ENCODE data around the gene MAP3K3. TPM values are rescaled to one million over a fixed set of nuclear protein-coding genes. Genes with fewer than 3 reads are reported as not detected.

MAP3K3 gene
- total RNA-seq = 26.2 and 26.7 TPM in 2 replicates

DNA sequence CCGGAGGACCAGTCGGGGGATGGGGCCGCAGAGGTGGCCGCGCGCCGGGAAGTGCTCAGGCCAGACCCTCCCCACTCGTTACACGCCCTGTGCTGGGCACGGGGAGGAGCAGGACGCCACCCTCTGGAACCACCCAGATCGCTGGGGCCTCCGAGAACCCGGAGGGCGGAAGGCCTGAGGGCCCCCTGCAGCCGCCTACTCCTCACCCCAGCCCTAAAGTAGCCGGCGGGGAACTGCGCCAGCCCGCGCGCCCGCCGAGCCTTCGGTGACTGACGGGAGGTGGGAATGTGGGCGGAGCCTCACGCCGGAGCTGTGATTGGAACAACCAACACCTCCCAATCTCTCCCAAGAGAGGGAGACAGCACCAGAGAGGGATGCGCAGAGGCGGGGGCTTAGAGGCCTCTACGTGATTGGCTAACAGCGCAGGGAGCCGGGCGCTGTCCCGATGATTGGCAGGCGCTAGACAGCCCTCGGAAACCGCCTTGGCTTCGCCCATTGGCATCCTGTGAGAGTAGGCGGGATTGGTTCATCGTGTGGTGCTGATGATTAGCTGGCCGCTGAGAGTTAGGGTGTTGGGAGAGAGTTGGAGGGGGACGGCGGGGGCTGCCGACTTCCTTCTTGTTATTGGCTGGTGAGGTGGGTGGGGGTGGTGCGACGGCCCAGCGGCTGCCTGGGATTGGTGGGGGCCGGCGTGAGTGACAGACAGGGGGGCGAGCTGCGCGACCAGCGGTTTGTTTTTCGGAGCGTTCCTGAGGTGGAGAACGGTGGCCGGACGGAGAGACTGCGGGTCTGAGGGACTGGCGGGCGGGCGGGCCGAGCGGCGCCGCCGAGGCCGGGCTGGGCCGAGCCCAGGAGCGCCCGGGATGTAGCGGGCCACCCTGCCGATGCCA, at the start of gene MAP3K3:
Gene MAP3K3, plus strand, starts transcription at position 734 of the 890 bp plus-strand sequence. CDS start 343 bp downstream, outside the sequence.
- peak; percentile 99 for DNase-seq
- Mint-ChIP-seq H3K27ac (peak within 1 kb of the TSS; percentile 96), H3K4me3 (peak within 1 kb of the TSS; percentile 99), H3K27me3 (peaks cover 11% of the 10 kb centered on the region), H3K36me3 (ENCODE audit: low read depth) (peaks cover 2% of the 10 kb centered on the region), H3K9me3 (no peaks in the 10 kb centered on the region), H3K4me1 (peaks cover 30% of the 10 kb centered on the region)
- intact Hi-C loops (cut with micrococcal nuclease) = loop anchor here (1.0 to 5.0 kb wide), 5 partner anchors 72 to 175 kb away; partner anchors contain the start of genes CCDC47, CYB561, DCAF7 and LIMD2

DNA sequence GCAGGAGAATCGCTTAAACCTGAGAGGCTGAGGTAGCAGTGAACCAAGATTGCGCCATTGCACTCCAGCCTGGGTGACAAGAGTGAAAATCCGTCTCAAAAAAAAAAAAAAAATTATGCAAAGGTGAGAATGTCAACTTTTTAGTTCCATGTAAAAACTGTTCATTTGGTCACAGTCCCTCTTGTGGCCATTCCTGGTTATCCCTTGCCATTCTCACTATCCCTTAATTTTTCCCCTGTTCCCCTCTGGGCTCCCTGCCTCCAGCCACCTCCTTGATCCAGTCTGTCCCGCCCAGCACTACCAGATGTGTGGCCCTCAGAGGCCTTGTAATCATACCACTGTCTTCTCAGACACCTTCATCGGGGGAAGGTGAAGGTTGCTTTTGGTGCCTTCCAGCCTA, 48.6 kb upstream of the MAP3K3 start:
- Mint-ChIP-seq H3K27ac (no peak overlapping the region), H3K27me3 (no peaks in the 10 kb centered on the region), H3K9me3 (no peaks in the 10 kb centered on the region), H3K4me3 (no peak overlapping the region), H3K4me1 (peaks cover 21% of the 10 kb centered on the region), H3K36me3 (ENCODE audit: low read depth) (peaks cover 16% of the 10 kb centered on the region)
- no peak for DNase-seq
- intact Hi-C loops (cut with micrococcal nuclease) = no loop called here

DNA sequence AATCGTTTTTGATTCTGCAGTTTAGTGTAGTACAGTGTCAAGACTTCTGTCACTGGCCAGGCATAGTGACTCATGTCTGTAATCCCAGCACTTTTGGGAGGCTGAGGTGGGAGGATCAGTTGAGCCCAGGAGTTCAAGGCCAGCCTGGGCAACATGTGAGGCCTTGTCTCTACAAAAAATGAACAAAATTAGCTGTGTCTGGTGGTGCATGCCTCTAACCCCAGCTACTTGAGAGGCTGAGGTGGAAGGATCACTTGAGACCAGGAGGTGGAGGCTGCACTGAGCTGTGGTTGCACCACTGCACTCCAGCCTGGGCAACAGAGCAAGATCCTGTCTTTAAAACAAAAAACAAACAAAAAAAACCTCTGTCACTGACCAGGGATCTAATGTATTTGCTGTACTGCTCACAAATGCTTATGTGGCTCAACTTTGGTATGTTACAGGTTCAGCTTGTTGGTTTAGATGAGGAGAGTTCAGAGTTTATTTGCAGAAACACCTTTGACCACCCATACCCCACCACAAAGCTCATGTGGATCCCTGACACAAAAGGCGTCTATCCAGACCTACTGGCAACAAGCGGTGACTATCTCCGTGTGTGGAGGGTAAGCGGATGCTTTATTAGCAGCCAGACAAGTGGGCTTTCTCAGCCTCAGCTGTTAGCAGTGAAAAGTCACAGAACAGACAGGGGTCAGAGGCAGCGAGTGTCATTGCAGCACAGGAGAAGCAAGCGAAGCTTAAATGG, 44.0 kb upstream of the MAP3K3 start:
- Mint-ChIP-seq H3K36me3 (ENCODE audit: low read depth) (peaks cover 42% of the 10 kb centered on the region), H3K27ac (peak overlapping the region; percentile 54), H3K9me3 (no peaks in the 10 kb centered on the region), H3K4me3 (no peak overlapping the region), H3K4me1 (peaks cover 10% of the 10 kb centered on the region), H3K27me3 (no peaks in the 10 kb centered on the region)
- DNase-seq = no peak
- intact Hi-C loops (cut with micrococcal nuclease) = no loop called here

DNA sequence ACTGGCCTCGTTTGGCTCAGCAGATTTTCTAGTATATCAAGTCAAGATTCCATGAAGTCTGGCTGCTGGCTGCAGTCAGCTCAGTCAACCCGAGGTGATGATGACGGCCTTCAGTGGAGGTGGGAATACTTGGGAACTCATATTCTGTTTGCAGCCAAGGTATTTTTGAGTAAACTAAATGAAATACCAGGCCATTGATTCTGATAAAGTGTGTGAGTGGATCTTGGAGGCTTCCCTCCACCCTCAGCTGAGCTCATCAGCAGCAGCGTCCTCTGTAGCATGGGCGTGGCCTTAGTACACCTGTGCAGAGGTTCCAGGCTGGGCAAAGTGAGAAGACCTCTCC, 43.5 kb upstream of the MAP3K3 start:
- Mint-ChIP-seq H3K27ac (no peak overlapping the region), H3K4me1 (peaks cover 10% of the 10 kb centered on the region), H3K4me3 (no peak overlapping the region), H3K9me3 (no peaks in the 10 kb centered on the region), H3K36me3 (ENCODE audit: low read depth) (peaks cover 44% of the 10 kb centered on the region), H3K27me3 (no peaks in the 10 kb centered on the region)
- intact Hi-C loops (cut with micrococcal nuclease) = no loop called here
- no peak for DNase-seq

DNA sequence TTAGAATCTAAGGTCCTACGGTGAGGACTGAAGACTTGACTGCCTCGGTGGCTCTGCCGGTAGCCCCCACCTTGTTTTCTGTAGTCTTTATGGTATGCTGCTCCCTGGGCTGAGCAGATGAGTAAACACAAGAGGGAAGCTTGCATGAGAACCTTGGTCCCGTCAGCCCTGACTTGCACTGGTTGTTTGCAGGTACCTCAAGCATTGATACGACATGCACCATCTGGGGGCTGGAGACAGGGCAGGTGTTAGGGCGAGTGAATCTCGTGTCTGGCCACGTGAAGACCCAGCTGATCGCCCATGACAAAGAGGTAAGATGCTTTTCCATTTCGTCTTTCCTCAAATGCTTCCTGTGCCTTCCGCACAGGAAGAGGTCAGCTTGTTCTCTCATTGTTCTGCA, 42.6 kb upstream of the MAP3K3 start:
- intact Hi-C loops (cut with micrococcal nuclease) = no loop called here
- Mint-ChIP-seq H3K27ac (no peak overlapping the region), H3K4me3 (no peak overlapping the region), H3K9me3 (no peaks in the 10 kb centered on the region), H3K36me3 (ENCODE audit: low read depth) (peaks cover 43% of the 10 kb centered on the region), H3K4me1 (peaks cover 7% of the 10 kb centered on the region), H3K27me3 (no peaks in the 10 kb centered on the region)
- no peak for DNase-seq

DNA sequence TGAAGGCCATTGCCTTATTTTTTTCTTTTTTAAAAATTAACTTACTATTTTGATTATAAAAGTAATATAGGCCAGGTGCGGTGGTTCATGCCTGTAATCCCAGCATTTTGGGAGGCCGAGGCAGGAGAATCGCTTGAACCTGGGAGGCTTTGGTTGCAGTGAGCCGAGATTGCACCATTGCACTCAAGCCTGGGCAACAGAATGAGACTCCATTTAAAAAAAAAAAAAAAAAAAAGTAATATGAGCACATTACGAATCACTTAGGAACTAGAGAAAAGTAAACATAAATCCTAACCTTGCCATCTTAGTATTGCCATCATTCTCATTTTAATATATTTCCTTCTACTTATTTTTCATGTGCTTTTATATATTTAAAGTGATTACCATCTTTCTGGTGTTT, 34.4 kb upstream of the MAP3K3 start:
- Mint-ChIP-seq H3K4me3 (no peak overlapping the region), H3K4me1 (peaks cover 14% of the 10 kb centered on the region), H3K27me3 (no peaks in the 10 kb centered on the region), H3K36me3 (ENCODE audit: low read depth) (peaks cover 62% of the 10 kb centered on the region), H3K27ac (no peak overlapping the region), H3K9me3 (no peaks in the 10 kb centered on the region)
- DNase-seq = no peak
- intact Hi-C loops (cut with micrococcal nuclease) = no loop called here

DNA sequence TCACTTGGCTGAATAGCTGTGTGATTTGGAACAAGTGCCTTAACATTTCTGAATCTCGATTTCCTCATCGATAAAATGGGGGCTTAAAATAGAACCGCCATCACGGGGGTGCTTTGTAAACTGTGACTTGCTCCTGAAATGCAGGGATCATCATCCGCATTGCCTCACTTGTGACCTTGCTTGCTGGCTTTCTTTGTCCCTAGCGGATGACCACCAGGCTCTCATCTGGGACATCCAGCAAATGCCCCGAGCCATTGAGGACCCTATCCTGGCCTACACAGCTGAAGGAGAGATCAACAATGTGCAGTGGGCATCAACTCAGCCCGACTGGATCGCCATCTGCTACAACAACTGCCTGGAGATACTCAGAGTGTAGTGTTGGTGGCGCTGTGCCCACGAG, 33.4 kb upstream of the MAP3K3 start:
- no peaks in the 10 kb centered on the region for H3K9me3 Mint-ChIP-seq
- no peaks in the 10 kb centered on the region for H3K27me3 Mint-ChIP-seq
- no peak overlapping the region for H3K4me3 Mint-ChIP-seq
- H3K4me1 Mint-ChIP-seq = peaks cover 13% of the 10 kb centered on the region
- H3K27ac Mint-ChIP-seq = no peak overlapping the region
- peaks cover 56% of the 10 kb centered on the region for H3K36me3 Mint-ChIP-seq (ENCODE audit: low read depth)
- intact Hi-C loops (cut with micrococcal nuclease) = no loop called here
- DNase-seq = no peak

DNA sequence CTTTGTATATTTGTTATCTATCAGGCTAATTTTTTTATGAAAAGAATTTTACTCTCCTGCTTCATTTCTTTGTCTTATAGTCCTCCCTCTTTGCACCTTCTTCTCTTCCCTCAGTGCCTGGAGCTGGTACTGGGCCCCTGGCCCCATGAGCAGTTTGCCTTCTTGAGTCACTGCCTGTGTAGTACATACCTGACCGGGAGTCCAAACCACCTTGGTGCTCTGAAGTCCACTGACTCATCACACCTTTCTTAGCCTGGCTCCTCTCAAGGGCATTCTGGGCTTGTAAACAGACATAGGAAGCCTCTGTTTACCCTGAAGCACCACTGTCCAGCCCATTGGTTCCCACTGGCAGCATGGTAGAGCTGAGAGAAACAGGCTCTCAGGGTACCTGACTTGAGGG, 32.6 kb upstream of the MAP3K3 start:
- Mint-ChIP-seq H3K27ac (no peak overlapping the region), H3K4me3 (no peak overlapping the region), H3K4me1 (peaks cover 11% of the 10 kb centered on the region), H3K36me3 (ENCODE audit: low read depth) (peaks cover 55% of the 10 kb centered on the region), H3K27me3 (no peaks in the 10 kb centered on the region), H3K9me3 (no peaks in the 10 kb centered on the region)
- intact Hi-C loops (cut with micrococcal nuclease) = no loop called here
- DNase-seq = no peak

DNA sequence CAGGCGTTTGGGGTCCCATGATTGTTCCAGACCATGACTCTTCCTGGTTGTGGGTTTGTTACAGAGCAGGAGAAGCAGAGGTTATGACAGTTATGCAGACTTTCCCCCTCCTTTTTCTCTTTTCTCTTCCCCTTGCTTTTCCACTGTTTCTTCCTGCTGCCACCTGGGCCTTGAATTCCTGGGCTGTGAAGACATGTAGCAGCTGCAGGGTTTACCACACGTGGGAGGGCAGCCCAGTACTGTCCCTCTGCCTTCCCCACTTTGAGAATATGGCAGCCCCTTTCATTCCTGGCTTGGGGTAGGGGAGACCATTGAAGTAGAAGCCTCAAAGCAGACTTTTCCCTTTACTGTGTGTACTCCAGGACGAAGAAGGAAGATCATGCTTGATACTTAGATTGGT, 29.4 kb upstream of the MAP3K3 start:
- peaks cover 39% of the 10 kb centered on the region for H3K36me3 Mint-ChIP-seq (ENCODE audit: low read depth)

DNA sequence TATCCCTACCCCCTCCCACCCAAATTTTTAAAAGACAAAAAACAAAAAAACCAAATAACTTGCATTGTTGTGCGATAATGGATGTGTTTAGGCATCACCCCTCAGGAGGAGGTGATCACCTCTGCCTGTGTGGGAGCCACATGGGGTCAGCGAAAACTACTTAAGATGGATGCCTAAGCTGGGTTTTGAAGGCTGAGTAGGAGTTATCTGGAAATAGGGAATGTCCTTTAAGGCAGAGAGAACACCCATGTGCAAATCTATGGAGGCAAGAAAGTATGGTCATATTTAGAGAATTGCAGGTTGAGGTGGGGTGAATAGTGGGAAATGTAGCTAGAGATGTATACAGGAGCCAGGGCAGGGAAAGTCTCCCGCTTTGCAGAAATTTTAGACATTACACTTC, 27.1 kb upstream of the MAP3K3 start:
- no peak for DNase-seq
- Mint-ChIP-seq H3K36me3 (ENCODE audit: low read depth) (peaks cover 21% of the 10 kb centered on the region), H3K27me3 (no peaks in the 10 kb centered on the region), H3K27ac (no peak overlapping the region), H3K4me1 (peaks cover 7% of the 10 kb centered on the region), H3K9me3 (no peaks in the 10 kb centered on the region), H3K4me3 (no peak overlapping the region)
- intact Hi-C loops (cut with micrococcal nuclease) = no loop called here

More for the DNA sequence above, 29.4 kb upstream of the MAP3K3 start:
- no peak overlapping the region for H3K27ac Mint-ChIP-seq
- H3K4me1 Mint-ChIP-seq = peaks cover 3% of the 10 kb centered on the region
- H3K4me3 Mint-ChIP-seq = no peak overlapping the region
- intact Hi-C loops (cut with micrococcal nuclease) = no loop called here
- DNase-seq = no peak
- H3K27me3 Mint-ChIP-seq = no peaks in the 10 kb centered on the region
- no peaks in the 10 kb centered on the region for H3K9me3 Mint-ChIP-seq

DNA sequence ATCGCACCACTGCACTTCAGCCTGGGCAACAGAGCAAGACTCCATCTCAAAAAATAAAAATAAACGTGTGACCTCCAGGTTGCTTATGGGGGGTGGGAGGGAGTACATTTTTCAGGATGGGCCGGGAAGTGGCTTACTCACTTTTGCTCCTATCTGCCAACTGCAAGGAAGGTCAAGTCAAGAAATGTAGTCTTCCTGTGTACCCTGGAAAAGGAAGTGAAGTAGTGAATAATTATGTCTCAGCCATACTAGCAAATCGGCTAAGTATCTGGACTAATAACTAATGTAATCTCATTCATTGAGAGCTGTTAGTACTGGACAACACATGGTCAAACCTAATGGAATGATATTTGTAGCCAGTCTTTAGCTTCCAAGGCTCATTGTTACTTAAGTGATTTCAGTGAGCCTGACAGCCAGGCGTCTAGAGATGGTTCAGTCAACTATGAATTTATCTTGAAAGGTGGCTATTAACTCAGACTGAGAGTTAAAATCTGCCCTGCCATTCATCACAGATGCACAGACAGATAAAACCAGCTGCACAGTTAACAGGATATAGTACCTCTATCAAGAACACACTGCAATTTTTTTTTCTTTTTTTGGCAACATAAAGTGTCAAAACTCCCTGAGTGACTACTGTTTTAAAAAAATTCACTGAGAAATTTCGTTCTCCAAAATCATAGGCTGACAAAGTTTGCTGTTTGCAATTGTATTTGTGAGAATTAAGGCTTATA, 25.2 kb upstream of the MAP3K3 start:
- Mint-ChIP-seq H3K36me3 (ENCODE audit: low read depth) (peaks cover 16% of the 10 kb centered on the region), H3K4me1 (peaks cover 17% of the 10 kb centered on the region), H3K9me3 (no peaks in the 10 kb centered on the region), H3K4me3 (no peak overlapping the region), H3K27me3 (no peaks in the 10 kb centered on the region), H3K27ac (no peak overlapping the region)
- no peak for DNase-seq
- intact Hi-C loops (cut with micrococcal nuclease) = no loop called here

DNA sequence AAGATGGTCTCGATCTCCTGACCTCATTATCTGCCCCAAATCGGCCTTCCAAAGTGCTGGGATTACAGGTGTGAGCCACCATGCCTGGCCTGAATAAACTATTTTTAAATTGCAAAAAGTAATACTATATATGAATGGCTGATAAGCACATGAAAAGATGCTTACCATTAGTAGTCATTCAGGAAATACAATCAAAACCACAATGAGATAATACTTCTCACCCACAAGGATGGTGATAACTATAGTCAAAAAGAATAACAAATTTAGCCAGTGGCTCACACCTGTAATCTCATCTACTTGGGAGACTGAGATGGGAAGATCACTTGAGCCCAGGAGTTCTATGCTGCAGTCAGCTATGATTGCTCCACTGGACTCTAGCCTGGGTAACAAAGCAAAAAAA, 23.9 kb upstream of the MAP3K3 start:
- DNase-seq = no peak
- Mint-ChIP-seq H3K27ac (no peak overlapping the region), H3K9me3 (no peaks in the 10 kb centered on the region), H3K4me1 (peaks cover 17% of the 10 kb centered on the region), H3K27me3 (no peaks in the 10 kb centered on the region), H3K36me3 (ENCODE audit: low read depth) (peaks cover 17% of the 10 kb centered on the region), H3K4me3 (no peak overlapping the region)
- intact Hi-C loops (cut with micrococcal nuclease) = no loop called here

DNA sequence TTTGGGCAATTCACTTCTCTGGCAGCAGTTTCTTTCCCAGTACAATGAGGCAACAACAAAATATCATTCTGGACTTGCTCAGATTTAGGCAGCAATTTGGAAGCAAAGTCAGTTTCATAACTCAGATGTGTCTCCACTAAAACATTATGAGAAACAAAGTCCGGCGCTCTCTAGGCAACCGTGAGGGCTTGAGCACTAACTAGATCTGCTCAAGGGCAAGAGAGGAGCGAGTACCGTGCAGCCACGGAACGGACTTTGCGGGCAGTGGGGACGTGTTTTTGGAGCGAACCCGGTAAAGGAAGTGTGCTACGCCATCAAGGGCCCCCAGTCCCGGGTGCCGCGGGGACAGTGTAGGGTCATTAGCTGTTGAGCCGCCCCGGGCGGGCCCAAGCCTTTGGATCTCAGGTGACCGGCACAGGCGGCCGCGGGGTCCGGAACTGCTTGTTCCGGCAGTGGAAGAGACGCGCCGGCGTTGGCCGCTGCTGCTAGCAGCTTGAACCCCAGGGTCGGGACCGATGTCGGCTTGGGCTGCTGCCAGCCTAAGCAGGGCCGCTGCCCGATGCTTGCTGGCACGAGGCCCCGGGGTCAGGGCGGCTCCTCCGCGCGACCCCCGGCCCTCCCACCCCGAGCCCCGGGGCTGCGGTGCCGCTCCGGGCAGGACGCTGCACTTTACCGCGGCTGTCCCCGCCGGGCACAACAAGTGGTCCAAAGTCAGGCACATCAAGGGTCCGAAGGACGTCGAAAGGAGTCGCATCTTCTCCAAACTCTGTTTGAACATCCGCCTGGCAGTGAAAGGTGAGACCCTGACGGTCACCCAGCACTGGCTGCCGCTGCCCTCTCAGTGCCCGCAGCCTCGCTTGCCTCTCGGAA, 21.4 kb upstream of the MAP3K3 start, which contains the start of gene TACO1:
Gene TACO1, plus strand, starts transcription at position 327 of the 870 bp plus-strand sequence. Its CDS starts 189 bp downstream, at position 516.
- H3K36me3 Mint-ChIP-seq (ENCODE audit: low read depth) = peaks cover 19% of the 10 kb centered on the region
- H3K27me3 Mint-ChIP-seq = no peaks in the 10 kb centered on the region
- intact Hi-C loops (cut with micrococcal nuclease) = loop anchor here (1.0 kb wide), 2 partner anchors 11 to 51 kb away; partner anchors contain the start of gene DCAF7
- H3K27ac Mint-ChIP-seq = peak within 1 kb of the TSS; percentile 90
- H3K9me3 Mint-ChIP-seq = no peaks in the 10 kb centered on the region
- H3K4me1 Mint-ChIP-seq = peaks cover 17% of the 10 kb centered on the region
- peak within 1 kb of the TSS; percentile 91 for H3K4me3 Mint-ChIP-seq
- DNase-seq = peak; percentile 94
